ENCODE data around the gene TRIM26. TPM values are rescaled to one million over a fixed set of nuclear protein-coding genes. Genes with fewer than 3 reads are reported as not detected.

The TRIM26 gene
- total and polyA plus RNA-seq, 2 of the 8 experiments (the other 6 are each of a cell fraction or from before 2014, with no cell fraction given): 21.5 to 32.3 TPM

GRCh38 chr6:30144811-30145210 is 68.4 kb downstream of the TRIM26 start (continued):
- TF ChIP-seq CBX8 (IDR thresholded peaks at IDR 0.05; ENCODE audit: borderline replicate concordance, low read depth, low read length) (no peak), GABPA (IDR thresholded peaks at IDR 0.05; ENCODE audit: borderline replicate concordance, insufficient read depth, low read length) (no peak), TEAD4 (IDR thresholded peaks at IDR 0.05; ENCODE audit: low read depth, low read length) (no peak), CEBPB (IDR thresholded peaks at IDR 0.05; ENCODE audit: low read depth, low read length) (no peak), BRCA1 (IDR thresholded peaks at IDR 0.05; ENCODE audit: low read depth, low read length) (no peak), NANOG (IDR thresholded peaks at IDR 0.05; ENCODE audit: insufficient read depth, low read depth, low read length, poor library complexity, severe bottlenecking) (no peak), SAP30 (IDR thresholded peaks at IDR 0.05; ENCODE audit: insufficient read depth, insufficient replicate concordance, low read length) (no peak), POLR2A (IDR thresholded peaks at IDR 0.05; ENCODE audit: control extremely low read depth in 1 of 2, low read depth in 2 of 2, low read length in 2 of 2) (no peak)
